GM12892 (cell line): ENCODE data around the gene RMDN2.
"Not testable (repeated sequence)": the region's sequence is repeated elsewhere in the genome, so short reads cannot be mapped to it uniquely, and the experiment has no call there.

ENCODE experiments used
- POLR2A ChIP-seq: IDR thresholded peaks from 2 replicates; pipeline ENCODE4 v1.6.1; 2011; ENCODE audit warnings: low read depth, low read length, control low read depth
- POLR2AphosphoS5 ChIP-seq: IDR thresholded peaks from 2 replicates; pipeline ENCODE4 v1.6.1; 2011; ENCODE audit warnings: low read depth, low read length, control low read depth
- TAF1 ChIP-seq: IDR thresholded peaks from 2 replicates; pipeline ENCODE4 v1.6.1; 2011; ENCODE audit warnings: low read depth, mild to moderate bottlenecking, control low read depth, low read length, borderline replicate concordance

- TF ChIP-seq POLR2AphosphoS5, POLR2A, TAF1: not testable (repeated sequence)
These were observed 12.5 kb downstream of the RMDN2 start for GRCh38 chr2:37937568-37937967.
